HL-60 (cell line): ENCODE results near the gene WDR20.

Experiments
- CTCF ChIP-seq: IDR thresholded peaks from one replicate; pipeline ENCODE4 v1.5.1; 2011; ENCODE audit warnings: low read length, control low read depth, inconsistent platforms; ENCODE audit not compliant: insufficient read depth
- GABPA ChIP-seq: IDR thresholded peaks from 2 replicates; pipeline ENCODE4 v1.6.1; 2012; ENCODE audit warnings: low read depth
- POLR2AphosphoS5 ChIP-seq: IDR thresholded peaks from 2 replicates; pipeline ENCODE4 v1.6.1; 2012; ENCODE audit warnings: low read depth
- TF ChIP-seq, protein P1 (sequence below): IDR thresholded peaks from 2 replicates; pipeline ENCODE4 v1.6.1; 2012; ENCODE audit warnings: low read depth; ENCODE audit not compliant: insufficient replicate concordance

DNA sequence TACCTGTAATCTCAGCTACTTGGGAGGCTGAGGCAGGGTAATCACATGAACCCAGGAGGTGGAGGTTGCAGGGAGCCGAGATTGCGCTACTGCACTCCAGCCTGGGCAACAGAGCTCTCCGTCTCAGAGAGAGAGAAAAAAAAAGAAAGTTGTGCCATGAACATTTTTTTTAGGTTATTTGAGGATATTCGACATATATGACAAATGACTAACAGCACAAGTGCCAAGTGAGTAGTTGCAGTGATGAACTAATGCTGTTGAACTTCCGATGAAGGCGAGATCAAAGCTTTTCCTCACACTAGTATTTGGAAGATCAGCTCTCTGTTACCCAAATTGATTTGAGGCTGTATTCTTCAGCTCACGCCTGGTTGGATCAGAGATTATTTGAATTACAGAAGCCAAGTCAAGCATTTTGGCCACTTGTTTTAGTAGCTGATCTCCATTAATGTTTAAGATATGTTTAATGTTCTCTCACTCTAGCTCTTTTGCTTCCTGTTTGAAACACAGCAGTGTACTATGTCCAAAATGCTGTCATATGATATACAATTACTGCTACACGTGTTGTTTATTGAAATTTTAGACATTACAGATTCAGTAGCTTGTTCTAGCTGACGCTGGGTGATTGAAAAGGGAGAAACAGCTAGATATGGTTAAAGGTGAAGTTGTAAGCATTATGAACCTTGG, 43.4 kb downstream of the WDR20 start:
- TF ChIP-seq CTCF (no peak), POLR2AphosphoS5 (no peak), GABPA (no peak)
- TF ChIP-seq, protein P1, sequence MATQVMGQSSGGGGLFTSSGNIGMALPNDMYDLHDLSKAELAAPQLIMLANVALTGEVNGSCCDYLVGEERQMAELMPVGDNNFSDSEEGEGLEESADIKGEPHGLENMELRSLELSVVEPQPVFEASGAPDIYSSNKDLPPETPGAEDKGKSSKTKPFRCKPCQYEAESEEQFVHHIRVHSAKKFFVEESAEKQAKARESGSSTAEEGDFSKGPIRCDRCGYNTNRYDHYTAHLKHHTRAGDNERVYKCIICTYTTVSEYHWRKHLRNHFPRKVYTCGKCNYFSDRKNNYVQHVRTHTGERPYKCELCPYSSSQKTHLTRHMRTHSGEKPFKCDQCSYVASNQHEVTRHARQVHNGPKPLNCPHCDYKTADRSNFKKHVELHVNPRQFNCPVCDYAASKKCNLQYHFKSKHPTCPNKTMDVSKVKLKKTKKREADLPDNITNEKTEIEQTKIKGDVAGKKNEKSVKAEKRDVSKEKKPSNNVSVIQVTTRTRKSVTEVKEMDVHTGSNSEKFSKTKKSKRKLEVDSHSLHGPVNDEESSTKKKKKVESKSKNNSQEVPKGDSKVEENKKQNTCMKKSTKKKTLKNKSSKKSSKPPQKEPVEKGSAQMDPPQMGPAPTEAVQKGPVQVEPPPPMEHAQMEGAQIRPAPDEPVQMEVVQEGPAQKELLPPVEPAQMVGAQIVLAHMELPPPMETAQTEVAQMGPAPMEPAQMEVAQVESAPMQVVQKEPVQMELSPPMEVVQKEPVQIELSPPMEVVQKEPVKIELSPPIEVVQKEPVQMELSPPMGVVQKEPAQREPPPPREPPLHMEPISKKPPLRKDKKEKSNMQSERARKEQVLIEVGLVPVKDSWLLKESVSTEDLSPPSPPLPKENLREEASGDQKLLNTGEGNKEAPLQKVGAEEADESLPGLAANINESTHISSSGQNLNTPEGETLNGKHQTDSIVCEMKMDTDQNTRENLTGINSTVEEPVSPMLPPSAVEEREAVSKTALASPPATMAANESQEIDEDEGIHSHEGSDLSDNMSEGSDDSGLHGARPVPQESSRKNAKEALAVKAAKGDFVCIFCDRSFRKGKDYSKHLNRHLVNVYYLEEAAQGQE, result no peak
